ENCODE data around the gene DCBLD1.
A peak's percentile ranks its signal among the peaks of the same experiment; 100 is the strongest.

DCBLD1 gene

GRCh38 chr6:117550618-117551242, 68.3 kb downstream of the DCBLD1 start:
- H3K4me3 ChIP-seq (replicated peaks in 1 of 2; ENCODE audit: low read depth in 2 of 2, low read length in 2 of 2) = no peak overlapping the region
- no peak for DNase-seq (ENCODE audit: low read depth in 2 of 2)
- no peak for TF ChIP-seq CTCF (IDR thresholded peaks at IDR 0.05; ENCODE audit: low read depth, low read length)

- DNase-seq (ENCODE audit: low read depth in 2 of 2) = no peak
- TF ChIP-seq CTCF (IDR thresholded peaks at IDR 0.05; ENCODE audit: low read depth, low read length) = no peak
- H3K4me3 ChIP-seq (replicated peaks in 1 of 2; ENCODE audit: low read depth in 2 of 2, low read length in 2 of 2) = no peak overlapping the region
Observed at GRCh38 chr6:117552618-117553017, 70.1 kb downstream of the DCBLD1 start.

GRCh38 chr6:117553142-117553541, 70.7 kb downstream of the DCBLD1 start:
- no peak overlapping the region for H3K4me3 ChIP-seq (replicated peaks in 1 of 2; ENCODE audit: low read depth in 2 of 2, low read length in 2 of 2)
- TF ChIP-seq CTCF (IDR thresholded peaks at IDR 0.05; ENCODE audit: low read depth, low read length) = no peak

GRCh38 chr6:117555262-117555849, 72.9 kb downstream of the DCBLD1 start:
- DNase-seq (ENCODE audit: low read depth in 2 of 2) = no peak
- no peak for TF ChIP-seq CTCF (IDR thresholded peaks at IDR 0.05; ENCODE audit: low read depth, low read length)
- H3K4me3 ChIP-seq (replicated peaks in 1 of 2; ENCODE audit: low read depth in 2 of 2, low read length in 2 of 2) = no peak overlapping the region

More at GRCh38 chr6:117553142-117553541, 70.7 kb downstream of the DCBLD1 start:
- no peak for DNase-seq (ENCODE audit: low read depth in 2 of 2)

GRCh38 chr6:117555882-117556498, 73.5 kb downstream of the DCBLD1 start:
- no peak overlapping the region for H3K4me3 ChIP-seq (replicated peaks in 1 of 2; ENCODE audit: low read depth in 2 of 2, low read length in 2 of 2)
- peak; percentile 52 to 70 for DNase-seq (ENCODE audit: low read depth in 2 of 2)
- TF ChIP-seq CTCF (IDR thresholded peaks at IDR 0.05; ENCODE audit: low read depth, low read length) = peak; percentile 66

- no peak for DNase-seq (ENCODE audit: low read depth in 2 of 2)
- no peak for TF ChIP-seq CTCF (IDR thresholded peaks at IDR 0.05; ENCODE audit: low read depth, low read length)
- H3K4me3 ChIP-seq (replicated peaks in 1 of 2; ENCODE audit: low read depth in 2 of 2, low read length in 2 of 2) = no peak overlapping the region
Observed at GRCh38 chr6:117557951-117558350, 75.5 kb downstream of the DCBLD1 start.

Data from cardiac fibroblast (primary cell).